ENCODE data around the gene C12orf56.

- TF ChIP-seq CTCF (IDR thresholded peaks at IDR 0.05) = no peak
- no peak for TF ChIP-seq POLR2A (IDR thresholded peaks at IDR 0.05; ENCODE audit: low read depth)
Observed at GRCh38 chr12:64320611-64321010, 69.9 kb downstream of the C12orf56 start.
